PC-3 (cell line): ENCODE measurements around the gene UBXN4. TPM values are rescaled to one million over a fixed set of nuclear protein-coding genes. Genes with fewer than 3 reads are reported as not detected.
A peak's percentile ranks its signal among the peaks of the same experiment; 100 is the strongest.

Source experiments
- ATAC-seq: fragments of 200-7000 bp; cut with Tn5 transposase; 2 replicates; pipeline ENCODE4 v1.9.1; 2020; ENCODE audit warnings: mild to moderate bottlenecking, moderate library complexity
- BruUV-seq: library from RNA; stranded (reverse); fragments of 400-500 nt; replicated peaks from 2 replicates; lab custom pipeline; 2021; lab: Mats Ljungman, UMichigan
- CTCF ChIA-PET: fragments of 300-600 bp; sonication (Branson Sonifier 250); formaldehyde crosslinking; loops from one replicate; lab custom pipeline; 2022; ENCODE audit warnings: antibody characterized with exemption; lab: Charles Lee
- POLR2A ChIA-PET: fragments of 300-600 bp; sonication (Branson Sonifier 250); formaldehyde crosslinking; loops from one replicate; lab custom pipeline; 2022; ENCODE audit warnings: antibody characterized with exemption; ENCODE audit not compliant: unreplicated experiment; lab: Charles Lee
- DNase-seq: peaks from one replicate; pipeline ENCODE4 v3.0.0-alpha.2; 2015
- H2AFZ ChIP-seq: fragments of 300-600 bp; sonication (generic); 2 replicates; pipeline ENCODE4 v1.6.0; 2016; ENCODE audit warnings: antibody characterized with exemption, low read length
- H3F3A ChIP-seq: fragments of 300-600 bp; sonication (generic); one replicate; pipeline ENCODE4 v1.6.0; 2017; ENCODE audit warnings: antibody characterized with exemption, low read length, control low read depth, mild to moderate bottlenecking; ENCODE audit not compliant: unreplicated experiment
- H3K27ac ChIP-seq: fragments of 300-600 bp; sonication (generic); 2 replicates; pipeline ENCODE4 v1.5.1; 2016; ENCODE audit warnings: mild to moderate bottlenecking, low read length
- H3K27me3 ChIP-seq: fragments of 300-600 bp; sonication (generic); 2 replicates; pipeline ENCODE4 v1.6.1; 2016; ENCODE audit warnings: low read length, mixed read lengths
- H3K36me3 ChIP-seq: fragments of 300-600 bp; sonication (generic); 2 replicates; pipeline ENCODE4 v1.6.1; 2016; ENCODE audit warnings: low read depth, mixed run types, low read length, mixed read lengths
- H3K4me1 ChIP-seq: fragments of 300-600 bp; sonication (generic); 2 replicates; pipeline ENCODE4 v1.5.1; 2016; ENCODE audit warnings: low read length; ENCODE audit not compliant: insufficient read depth
- H3K4me2 ChIP-seq: fragments of 300-600 bp; sonication (generic); 2 replicates; pipeline ENCODE4 v1.6.0; 2016; ENCODE audit warnings: low read length
- H3K4me3 ChIP-seq: fragments of 300-600 bp; sonication (generic); 2 replicates; pipeline ENCODE4 v1.5.1; 2016; ENCODE audit warnings: mild to moderate bottlenecking, low read length, mixed read lengths
- H3K79me2 ChIP-seq: fragments of 300-600 bp; sonication (generic); 2 replicates; pipeline ENCODE4 v1.6.1; 2017; ENCODE audit warnings: low read length, mixed read lengths
- H3K9ac ChIP-seq: fragments of 300-600 bp; sonication (generic); 2 replicates; pipeline ENCODE4 v1.6.0; 2016; ENCODE audit warnings: mild to moderate bottlenecking, low read length
- H3K9me2 ChIP-seq: fragments of 300-600 bp; sonication (generic); replicated peaks from 2 replicates; pipeline ENCODE4 v1.6.1; 2016; ENCODE audit warnings: mixed run types, low read length, mixed read lengths
- H3K9me3 ChIP-seq: fragments of 300-600 bp; sonication (generic); 2 replicates; pipeline ENCODE4 v1.6.1; 2016; ENCODE audit warnings: low read length, mixed read lengths
- H4K20me1 ChIP-seq: fragments of 300-600 bp; sonication (generic); 2 replicates; pipeline ENCODE4 v1.6.1; 2016; ENCODE audit warnings: low read length, mixed read lengths
- EZH2 ChIP-seq: fragments of 300-600 bp; sonication (generic); IDR thresholded peaks from one replicate; pipeline ENCODE4 v1.6.1; 2017; ENCODE audit warnings: antibody characterized with exemption, mild to moderate bottlenecking, low read length; ENCODE audit not compliant: unreplicated experiment
- EZH2phosphoT487 ChIP-seq: fragments of 300-600 bp; sonication (generic); IDR thresholded peaks from 2 replicates; pipeline ENCODE4 v1.6.1; 2018; ENCODE audit warnings: mild to moderate bottlenecking, antibody characterized with exemption, low read length, borderline replicate concordance
- intact Hi-C: fragments of 100-400 bp; cut with micrococcal nuclease; formaldehyde crosslinking; loops from 2 replicates; pipeline ENCODE4 v1.9.0; 2023
- total RNA-seq: library from RNA; depleted of rRNA; stranded (reverse); fragments of >200 nt; gene quantifications from 2 replicates; pipeline ENCODE4 v1.2.3, GENCODE V29; 2014
- TF ChIP-seq, protein P1 (sequence below): fragments of 300-600 bp; sonication (generic); conservative IDR thresholded peaks from 2 replicates; pipeline ENCODE4 v1.5.1; 2017; ENCODE audit warnings: antibody characterized with exemption, low read depth, mild to moderate bottlenecking, low read length

The UBXN4 gene
- total RNA-seq, 1 experiment from 2014 or later, result 38.3 TPM

DNA sequence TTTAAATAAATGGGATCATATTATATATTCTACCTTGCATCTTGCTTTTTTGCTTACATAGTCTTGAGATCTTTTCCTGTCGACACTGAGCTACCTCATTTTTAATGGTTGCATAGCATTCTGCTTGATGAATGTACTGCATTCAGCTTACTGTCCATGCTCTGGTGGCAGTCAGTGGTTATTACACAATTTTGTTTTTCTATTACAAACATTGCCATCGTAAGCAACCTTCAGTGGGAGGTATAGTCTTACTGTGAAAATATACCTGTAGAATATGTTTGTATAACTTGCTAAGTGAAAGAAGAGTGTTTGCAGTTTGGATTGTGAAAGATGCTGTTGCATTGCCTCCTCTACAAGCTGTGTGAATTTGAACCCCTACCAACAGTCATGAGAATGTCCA, 43.4 kb downstream of the UBXN4 start:
- CTCF ChIA-PET, result no interaction called here
- Histone ChIP-seq H3K9me3 (no peaks in the 10 kb centered on the region), H3K27me3 (no peaks in the 10 kb centered on the region), H3K4me2 (no peak overlapping the region), H3K36me3 (peaks cover 61% of the 10 kb centered on the region), H3K9me2 (no peaks in the 10 kb centered on the region), H3K4me1 (peaks cover 9% of the 10 kb centered on the region; the same call in 1 of the 2 replicates), H3K4me3 (no peak overlapping the region), H4K20me1 (no peaks in the 10 kb centered on the region), H2AFZ (no peak overlapping the region), H3K79me2 (no peaks in the 10 kb centered on the region), H3F3A (no peaks in the 10 kb centered on the region), H3K27ac (no peak overlapping the region), H3K9ac (no peak overlapping the region)
- POLR2A ChIA-PET, result no interaction called here
- DNase-seq (peak; percentile 18), ATAC-seq (0 out of 2 replicates have a peak, but pooled peaks have one; percentile 37)
- no TSS peak for BruUV-seq
- intact Hi-C loops, result no loop called here
- no peak for TF ChIP-seq EZH2
- TF ChIP-seq, protein P1, sequence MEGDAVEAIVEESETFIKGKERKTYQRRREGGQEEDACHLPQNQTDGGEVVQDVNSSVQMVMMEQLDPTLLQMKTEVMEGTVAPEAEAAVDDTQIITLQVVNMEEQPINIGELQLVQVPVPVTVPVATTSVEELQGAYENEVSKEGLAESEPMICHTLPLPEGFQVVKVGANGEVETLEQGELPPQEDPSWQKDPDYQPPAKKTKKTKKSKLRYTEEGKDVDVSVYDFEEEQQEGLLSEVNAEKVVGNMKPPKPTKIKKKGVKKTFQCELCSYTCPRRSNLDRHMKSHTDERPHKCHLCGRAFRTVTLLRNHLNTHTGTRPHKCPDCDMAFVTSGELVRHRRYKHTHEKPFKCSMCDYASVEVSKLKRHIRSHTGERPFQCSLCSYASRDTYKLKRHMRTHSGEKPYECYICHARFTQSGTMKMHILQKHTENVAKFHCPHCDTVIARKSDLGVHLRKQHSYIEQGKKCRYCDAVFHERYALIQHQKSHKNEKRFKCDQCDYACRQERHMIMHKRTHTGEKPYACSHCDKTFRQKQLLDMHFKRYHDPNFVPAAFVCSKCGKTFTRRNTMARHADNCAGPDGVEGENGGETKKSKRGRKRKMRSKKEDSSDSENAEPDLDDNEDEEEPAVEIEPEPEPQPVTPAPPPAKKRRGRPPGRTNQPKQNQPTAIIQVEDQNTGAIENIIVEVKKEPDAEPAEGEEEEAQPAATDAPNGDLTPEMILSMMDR, result peak; percentile 50

DNA sequence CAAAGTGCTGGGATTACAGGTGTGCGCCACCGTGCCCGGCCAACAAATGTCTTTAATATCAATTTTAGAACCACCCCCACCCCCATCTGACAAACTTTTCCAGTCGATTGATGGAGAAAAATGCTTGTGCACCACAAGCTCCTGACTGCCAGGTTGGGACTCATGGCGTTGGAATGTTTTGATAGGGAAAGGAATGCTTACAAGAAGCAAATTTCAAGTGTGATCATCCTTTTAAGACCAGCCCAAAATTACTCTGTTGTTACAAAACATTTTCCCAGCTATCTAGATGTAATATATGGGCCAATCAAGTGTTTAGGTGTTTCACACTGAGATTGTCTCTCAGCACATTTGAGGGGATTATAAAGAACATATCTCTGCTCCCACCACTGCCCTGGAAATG, 45.2 kb downstream of the UBXN4 start:
- Histone ChIP-seq H3K27ac (no peak overlapping the region), H3K4me3 (no peak overlapping the region), H3K9me3 (no peaks in the 10 kb centered on the region), H2AFZ (no peak overlapping the region), H3K4me1 (peaks cover 9% of the 10 kb centered on the region; the same call in 1 of the 2 replicates), H3K9ac (no peak overlapping the region), H3F3A (no peaks in the 10 kb centered on the region), H4K20me1 (no peaks in the 10 kb centered on the region), H3K9me2 (no peaks in the 10 kb centered on the region), H3K36me3 (peaks cover 43% of the 10 kb centered on the region), H3K79me2 (no peaks in the 10 kb centered on the region), H3K27me3 (no peaks in the 10 kb centered on the region), H3K4me2 (no peak overlapping the region)
- peak; percentile 71 for DNase-seq
- TF ChIP-seq, protein P1, result no peak
- no peak for TF ChIP-seq EZH2
- TF ChIP-seq EZH2phosphoT487, result no peak
- CTCF ChIA-PET, result no interaction called here
- intact Hi-C loops, result no loop called here
- ATAC-seq, result peak; percentile 48
- POLR2A ChIA-PET, result interaction anchor here (0.6 kb wide), 1 partner anchor 540 kb away, joined by 3 read pairs; no protein-coding TSS in a partner anchor
- BruUV-seq, result no TSS peak

DNA sequence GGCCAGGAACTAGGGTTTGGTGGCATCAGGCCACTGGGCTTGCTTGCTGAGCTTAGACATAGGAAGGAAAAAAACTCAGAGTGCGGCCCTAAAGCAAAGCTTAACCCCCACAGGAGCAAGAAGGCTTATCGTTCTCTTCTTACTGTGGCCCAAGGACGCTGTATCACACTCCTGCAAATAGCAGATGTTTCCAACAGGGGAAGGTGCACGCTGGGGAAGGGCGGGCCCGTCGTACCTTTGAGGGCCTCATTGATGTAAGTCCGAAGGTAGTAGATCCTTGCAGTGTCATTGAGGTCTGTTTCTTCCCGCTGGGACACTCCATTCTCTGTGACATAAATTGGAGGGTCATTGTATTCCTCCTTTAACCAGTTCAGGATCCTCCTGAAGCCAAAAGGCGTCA, 48.8 kb downstream of the UBXN4 start:
- BruUV-seq, result no TSS peak
- no peaks in the 10 kb centered on the region for H3K79me2 ChIP-seq
- no peak overlapping the region for H2AFZ ChIP-seq
- peaks cover 9% of the 10 kb centered on the region; the same call in 1 of the 2 replicates for H3K4me1 ChIP-seq
- POLR2A ChIA-PET, result no interaction called here
- H3K9ac ChIP-seq, result no peak overlapping the region
- H3K27ac ChIP-seq, result no peak overlapping the region
- H3K9me2 ChIP-seq, result no peaks in the 10 kb centered on the region
- no peaks in the 10 kb centered on the region for H4K20me1 ChIP-seq
- CTCF ChIA-PET, result no interaction called here
- H3K4me2 ChIP-seq, result no peak overlapping the region
- no peak overlapping the region for H3K4me3 ChIP-seq
- no peaks in the 10 kb centered on the region for H3K9me3 ChIP-seq
- TF ChIP-seq, protein P1, result no peak
- no peak for TF ChIP-seq EZH2phosphoT487
- no peak for TF ChIP-seq EZH2
- DNase-seq (no peak), ATAC-seq (no peak)
- H3K36me3 ChIP-seq, result peaks cover 7% of the 10 kb centered on the region
- H3K27me3 ChIP-seq, result no peaks in the 10 kb centered on the region
- no peaks in the 10 kb centered on the region for H3F3A ChIP-seq
- intact Hi-C loops, result no loop called here
